PC-9 (cell line): ENCODE data around the gene EIF3I.

Experiments
- EZH2 ChIP-seq: fragments of 200-600 bp; sonication (generic); IDR thresholded peaks from 2 replicates; pipeline ENCODE4 v1.8.0; 2017; ENCODE audit warnings: antibody characterized with exemption, low read depth
- TF ChIP-seq, protein P1 (sequence below): fragments of 200-600 bp; sonication (generic); conservative IDR thresholded peaks from 2 replicates; pipeline ENCODE4 v1.6.1; 2017; ENCODE audit warnings: mixed run types, antibody characterized with exemption, mild to moderate bottlenecking, moderate library complexity

DNA sequence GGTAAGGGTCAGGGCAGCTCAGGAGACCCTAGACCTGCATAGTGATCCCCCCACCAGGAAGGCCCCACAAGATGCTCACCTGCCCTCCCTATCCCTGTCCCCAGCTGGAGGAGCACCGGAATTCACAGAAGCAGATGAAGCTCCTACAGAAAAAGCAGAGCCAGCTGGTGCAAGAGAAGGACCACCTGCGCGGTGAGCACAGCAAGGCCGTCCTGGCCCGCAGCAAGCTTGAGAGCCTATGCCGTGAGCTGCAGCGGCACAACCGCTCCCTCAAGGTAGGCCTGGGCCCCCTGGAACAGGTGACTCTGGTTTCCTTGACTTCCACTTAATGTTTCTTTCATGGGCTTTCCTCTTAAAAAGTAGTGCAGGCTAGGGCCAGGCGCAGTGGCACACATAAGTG lies 34.4 kb upstream of the EIF3I start:
- TF ChIP-seq, protein P1, sequence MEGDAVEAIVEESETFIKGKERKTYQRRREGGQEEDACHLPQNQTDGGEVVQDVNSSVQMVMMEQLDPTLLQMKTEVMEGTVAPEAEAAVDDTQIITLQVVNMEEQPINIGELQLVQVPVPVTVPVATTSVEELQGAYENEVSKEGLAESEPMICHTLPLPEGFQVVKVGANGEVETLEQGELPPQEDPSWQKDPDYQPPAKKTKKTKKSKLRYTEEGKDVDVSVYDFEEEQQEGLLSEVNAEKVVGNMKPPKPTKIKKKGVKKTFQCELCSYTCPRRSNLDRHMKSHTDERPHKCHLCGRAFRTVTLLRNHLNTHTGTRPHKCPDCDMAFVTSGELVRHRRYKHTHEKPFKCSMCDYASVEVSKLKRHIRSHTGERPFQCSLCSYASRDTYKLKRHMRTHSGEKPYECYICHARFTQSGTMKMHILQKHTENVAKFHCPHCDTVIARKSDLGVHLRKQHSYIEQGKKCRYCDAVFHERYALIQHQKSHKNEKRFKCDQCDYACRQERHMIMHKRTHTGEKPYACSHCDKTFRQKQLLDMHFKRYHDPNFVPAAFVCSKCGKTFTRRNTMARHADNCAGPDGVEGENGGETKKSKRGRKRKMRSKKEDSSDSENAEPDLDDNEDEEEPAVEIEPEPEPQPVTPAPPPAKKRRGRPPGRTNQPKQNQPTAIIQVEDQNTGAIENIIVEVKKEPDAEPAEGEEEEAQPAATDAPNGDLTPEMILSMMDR: no peak
- no peak for TF ChIP-seq EZH2
